Fibroblast of pulmonary artery (primary cell): ENCODE data around the gene ASTN2.

ENCODE experiments used
- DNase-seq: peaks from one replicate; pipeline ENCODE4 v3.0.0-alpha.2; 2010; ENCODE audit warnings: low read depth
- H3K4me3 ChIP-seq: replicated peaks from 2 replicates; pipeline ENCODE4 v1.5.1; 2011; ENCODE audit warnings: low read depth, mild to moderate bottlenecking, control low read depth, low read length, moderate library complexity
- CTCF ChIP-seq: IDR thresholded peaks from 2 replicates; pipeline ENCODE4 v1.5.1; 2011; ENCODE audit warnings: mild to moderate bottlenecking, control low read depth, low read length, inconsistent platforms; ENCODE audit errors: missing control alignments

The ASTN2 gene

GRCh38 chr9:117010061-117010460 lies 404.8 kb downstream of the ASTN2 start:
- no peak for TF ChIP-seq CTCF
- no peak for DNase-seq
- H3K4me3 ChIP-seq = no peak overlapping the region

- no peak for TF ChIP-seq CTCF
- H3K4me3 ChIP-seq = no peak overlapping the region
Observed at GRCh38 chr9:117008876-117009275, 406.0 kb downstream of the ASTN2 start.

GRCh38 chr9:117008461-117008860 lies 406.4 kb downstream of the ASTN2 start:
- no peak for DNase-seq
- H3K4me3 ChIP-seq = no peak overlapping the region
- no peak for TF ChIP-seq CTCF

More at GRCh38 chr9:117008876-117009275, 406.0 kb downstream of the ASTN2 start:
- DNase-seq = no peak

- H3K4me3 ChIP-seq = no peak overlapping the region
- DNase-seq = no peak
- TF ChIP-seq CTCF = no peak
Observed at GRCh38 chr9:117002686-117003085, 412.2 kb downstream of the ASTN2 start.

- no peak for DNase-seq
- TF ChIP-seq CTCF = no peak
Observed at GRCh38 chr9:117000834-117001233, 414.0 kb downstream of the ASTN2 start.

GRCh38 chr9:117000196-117000723 lies 414.6 kb downstream of the ASTN2 start:
- no peak overlapping the region for H3K4me3 ChIP-seq
- no peak for DNase-seq
- TF ChIP-seq CTCF = no peak

More at GRCh38 chr9:117000834-117001233, 414.0 kb downstream of the ASTN2 start:
- H3K4me3 ChIP-seq = no peak overlapping the region

GRCh38 chr9:116998305-116998704 lies 416.6 kb downstream of the ASTN2 start:
- DNase-seq = peak; percentile 11
- TF ChIP-seq CTCF = no peak
- H3K4me3 ChIP-seq = no peak overlapping the region
